ENCODE measurements around the gene CAMK1D.
A peak's percentile ranks its signal among the peaks of the same experiment; 100 is the strongest.

Gene CAMK1D

DNA sequence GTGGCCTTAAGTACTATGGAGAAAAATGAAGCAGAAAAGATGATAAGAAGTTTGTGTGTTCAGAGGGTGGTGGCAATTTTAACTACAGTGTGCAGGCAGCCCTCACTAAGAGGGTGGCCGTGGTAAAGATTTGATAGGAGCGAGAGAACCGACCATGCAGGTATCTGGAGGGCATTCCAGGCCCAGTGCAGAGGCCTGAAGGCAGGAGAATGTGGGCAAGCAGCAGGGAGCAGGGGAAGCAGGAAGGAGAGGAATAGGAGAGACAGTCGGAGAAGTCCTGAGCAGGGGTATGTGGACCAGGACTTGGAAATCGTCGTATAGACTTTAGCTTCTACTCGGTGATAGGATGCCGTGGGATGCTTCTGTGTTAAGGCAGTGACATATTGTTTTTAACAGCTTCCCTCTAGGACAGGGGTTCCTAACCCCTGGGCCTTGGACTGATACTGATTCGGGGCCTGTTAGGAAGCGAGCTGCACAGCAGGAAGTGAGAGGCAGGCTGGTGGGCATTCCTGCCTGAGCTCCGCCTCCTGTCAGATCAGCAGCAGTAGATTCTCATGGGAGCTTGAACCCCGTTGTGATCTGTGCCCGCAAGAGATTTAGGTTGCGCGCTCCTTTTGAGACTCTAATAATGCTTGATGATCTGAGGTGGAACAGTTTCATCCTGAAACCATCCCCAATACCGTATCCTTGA lies 425.0 kb downstream of the CAMK1D start:
- no peak for DNase-seq

DNA sequence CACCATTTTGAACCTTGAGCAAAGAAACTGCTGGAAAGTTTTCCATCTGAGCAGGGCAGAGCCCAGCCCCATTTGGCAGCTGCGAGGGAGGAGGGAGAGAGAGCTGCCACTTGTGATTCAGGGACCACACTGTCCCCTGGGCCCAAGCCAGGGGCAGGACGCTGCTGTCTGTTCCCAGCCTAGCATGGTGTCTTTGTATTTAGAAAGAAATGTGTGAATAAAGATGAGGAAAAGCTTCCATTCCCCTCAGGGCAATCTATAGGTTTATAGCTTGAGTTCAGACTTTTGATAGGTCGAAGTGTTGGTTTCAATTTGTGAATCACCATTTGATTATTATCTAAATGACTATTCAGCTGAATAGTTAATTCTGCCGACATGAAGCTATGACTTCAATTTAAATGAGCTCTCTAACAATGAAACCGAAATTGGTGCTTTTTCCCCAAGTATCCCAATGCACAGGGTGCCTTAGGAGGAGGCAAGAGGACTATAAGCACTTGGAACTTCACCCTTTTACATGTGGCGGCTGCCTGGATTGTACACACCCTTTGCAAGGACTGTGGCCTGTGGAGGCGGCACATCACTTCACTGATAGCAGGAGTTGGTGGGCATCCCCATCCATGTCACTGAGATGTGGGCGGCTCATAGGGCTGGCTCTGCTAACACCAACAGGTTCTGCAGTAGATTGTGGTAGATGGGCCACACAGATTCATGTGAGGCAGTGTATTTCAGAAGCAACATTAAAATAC lies 428.7 kb downstream of the CAMK1D start:
- DNase-seq = peak; percentile 27 to 45

DNA sequence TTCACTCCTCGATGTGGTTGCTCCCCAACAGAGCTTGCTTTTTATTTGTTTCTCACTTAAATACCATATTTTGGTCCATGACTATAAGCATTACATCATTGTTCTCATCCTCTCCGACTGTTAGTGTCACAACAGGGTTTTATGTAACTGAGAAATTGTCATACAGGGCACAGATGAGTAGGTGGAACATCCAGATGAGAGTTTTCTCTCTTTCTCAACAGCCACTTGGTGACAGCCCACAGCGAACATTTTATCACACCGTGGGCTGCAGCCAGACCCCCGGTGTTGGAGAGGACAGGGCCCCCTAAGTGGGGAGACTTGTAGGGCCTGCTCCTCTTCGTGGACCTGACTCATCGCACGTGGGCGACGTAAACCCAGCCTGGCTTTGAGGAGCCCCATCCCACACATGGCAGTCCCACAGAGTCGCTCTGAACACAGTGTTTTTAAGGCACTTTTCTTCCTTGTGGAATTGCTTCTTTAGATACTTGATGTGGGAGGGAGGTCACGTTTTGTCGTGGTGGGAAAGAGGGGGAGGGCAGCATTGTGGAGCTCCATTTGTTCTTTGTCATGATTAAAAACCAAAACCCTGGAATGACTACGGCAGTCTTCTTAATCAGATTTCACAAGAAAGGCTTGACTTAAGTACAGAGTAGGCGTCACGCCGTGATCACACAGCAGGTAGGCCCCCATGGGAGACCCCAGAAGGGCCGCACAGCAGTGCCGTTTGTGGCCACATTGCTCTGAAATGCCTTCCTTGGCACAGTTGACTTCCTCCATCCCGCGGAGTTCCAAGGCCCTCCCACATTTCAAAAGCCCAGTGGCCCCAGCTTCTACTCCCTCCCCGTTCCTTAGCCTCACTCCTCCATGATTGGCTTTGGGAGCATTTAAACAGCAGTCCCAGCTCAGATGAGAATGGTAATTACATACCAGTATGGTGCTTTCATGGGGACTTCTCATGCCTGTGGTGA lies 431.6 kb downstream of the CAMK1D start:
- peak; percentile 44 to 55 for DNase-seq

DNA sequence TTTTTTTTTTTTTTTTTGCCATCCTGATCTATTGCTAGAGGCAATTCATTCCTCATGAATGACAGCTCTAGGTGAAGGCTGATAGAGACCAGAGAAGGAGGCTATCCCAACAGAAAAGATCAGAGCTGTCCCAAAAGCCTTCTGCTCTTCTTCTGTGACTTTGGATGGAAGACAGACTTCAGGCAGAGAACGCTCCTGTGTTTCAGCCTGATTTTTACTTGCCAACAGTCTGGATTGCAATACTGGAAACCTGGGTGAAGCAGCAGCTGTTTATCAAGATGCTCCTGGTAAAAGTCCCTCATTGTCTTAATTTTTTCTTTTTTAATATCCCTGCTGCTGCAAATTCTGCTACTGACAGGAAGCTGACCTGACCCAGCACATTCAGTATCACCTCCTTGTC lies 432.6 kb downstream of the CAMK1D start:
- no peak for DNase-seq

DNA sequence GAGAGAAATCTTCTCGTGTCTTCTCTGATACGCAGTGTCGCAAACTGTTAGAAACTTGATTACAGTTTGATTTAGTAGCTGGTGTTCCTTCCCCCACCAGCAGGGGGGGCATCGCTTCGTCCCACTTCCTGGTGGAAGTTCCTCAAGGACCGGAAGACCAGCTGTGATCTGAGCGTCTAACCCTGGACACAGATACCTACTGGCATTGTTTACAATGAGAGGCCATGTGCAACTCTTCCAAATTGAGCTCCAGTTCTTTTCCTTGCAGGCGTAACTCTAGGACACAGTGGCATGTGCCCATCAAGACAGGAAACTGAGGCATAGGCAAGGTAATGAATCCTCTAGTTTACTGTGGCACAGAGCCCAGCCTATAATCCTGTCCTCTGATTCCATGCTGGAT lies 433.2 kb downstream of the CAMK1D start:
- peak; percentile 54 to 67 for DNase-seq

DNA sequence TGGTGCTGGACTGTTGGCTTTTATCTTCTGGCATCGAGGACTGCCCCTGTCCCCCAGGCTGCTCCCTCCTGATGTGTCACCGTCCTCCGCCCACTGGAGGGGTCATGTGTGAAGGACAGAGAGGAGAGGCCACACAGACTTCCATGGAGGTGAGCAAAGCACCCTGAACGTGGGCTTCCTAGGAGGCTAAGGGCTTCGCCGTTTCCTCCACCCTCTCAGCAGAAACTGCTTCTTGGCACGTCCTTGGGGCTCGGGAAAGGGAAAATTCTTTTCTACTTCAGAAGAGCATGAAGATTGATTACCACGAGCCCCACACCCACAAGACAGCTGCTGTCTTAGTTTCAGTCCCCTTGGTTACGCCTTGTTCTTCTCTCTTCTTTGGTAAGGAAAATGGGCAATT lies 433.9 kb downstream of the CAMK1D start:
- no peak for DNase-seq

DNA sequence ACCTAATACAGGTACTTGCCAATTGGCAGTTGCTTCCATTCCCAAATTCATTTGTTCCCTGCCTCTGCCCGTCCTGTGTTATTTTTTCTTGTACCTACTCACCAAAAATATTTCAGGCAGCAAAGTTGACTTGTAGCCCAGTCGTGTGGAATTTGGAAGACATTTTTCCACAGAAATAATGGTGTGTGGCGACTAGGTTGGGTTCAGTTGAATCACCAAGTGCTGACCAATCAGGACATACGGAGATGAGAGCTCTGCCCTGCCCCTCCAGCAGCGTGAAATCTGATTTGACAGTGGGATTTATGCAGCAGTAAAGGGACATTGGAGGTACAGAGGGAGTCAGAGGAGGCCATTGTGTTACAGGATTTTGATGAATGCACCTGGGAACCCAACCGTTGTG lies 435.3 kb downstream of the CAMK1D start:
- no peak for DNase-seq

- DNase-seq = no peak
Observed at GRCh38 chr10:12785415-12785831, 436.1 kb downstream of the CAMK1D start.

DNA sequence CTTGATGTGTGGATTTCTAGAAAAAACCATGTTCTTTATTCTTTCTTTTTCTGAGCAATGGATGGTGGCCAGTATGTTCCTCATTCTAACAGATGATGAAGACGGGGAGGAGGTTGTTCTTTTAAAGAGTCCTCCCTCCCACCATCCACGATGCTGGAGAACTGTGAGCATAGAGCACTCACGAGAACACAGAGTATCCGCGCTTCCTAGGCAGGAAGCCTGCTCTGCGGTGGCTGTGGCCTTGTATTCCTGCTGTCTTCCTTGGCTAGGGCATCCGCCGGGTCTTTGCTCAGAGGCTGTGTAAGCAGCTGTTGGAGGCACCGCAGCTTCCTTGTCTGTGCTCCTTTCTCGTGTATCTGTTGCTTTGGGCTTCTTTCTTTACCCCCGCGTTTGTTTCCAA lies 437.9 kb downstream of the CAMK1D start:
- no peak for DNase-seq

GRCh38 chr10:12788277-12788676 lies 438.9 kb downstream of the CAMK1D start:
- no peak for DNase-seq

GRCh38 chr10:12790270-12790669 lies 440.9 kb downstream of the CAMK1D start:
- no peak for DNase-seq

- no peak for DNase-seq
Observed at GRCh38 chr10:12791728-12792127, 442.4 kb downstream of the CAMK1D start.

DNA sequence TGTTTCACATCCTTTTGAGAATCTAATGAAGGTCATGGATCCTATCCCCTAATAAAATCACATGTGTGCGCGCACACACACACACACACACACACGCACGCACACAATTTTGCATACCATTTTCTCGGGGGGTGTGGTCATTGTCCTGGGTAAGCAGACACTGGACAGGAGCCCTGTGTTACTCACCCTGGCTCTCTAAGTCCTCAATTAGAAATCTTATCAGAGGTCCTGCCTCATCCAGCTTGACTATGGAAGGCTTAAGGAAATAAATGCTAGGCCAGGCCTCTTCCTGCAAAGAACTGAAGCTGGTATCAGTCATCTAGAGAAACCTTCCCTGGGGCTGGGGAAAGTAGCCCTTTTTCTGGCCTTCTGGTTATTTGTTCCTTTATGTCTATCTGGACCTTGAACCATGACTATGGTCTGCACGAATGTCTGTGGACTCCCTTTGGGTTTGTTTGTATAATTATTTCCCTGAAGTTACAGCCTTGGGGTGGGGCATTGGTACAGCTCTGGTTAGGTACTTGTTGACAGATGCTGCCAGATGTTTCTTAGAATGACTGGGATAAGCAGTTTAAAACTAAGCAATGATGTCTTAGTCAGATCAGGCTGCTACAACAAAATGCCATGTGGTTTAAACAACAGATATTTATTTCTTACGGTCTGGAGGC lies 443.7 kb downstream of the CAMK1D start:
- DNase-seq = no peak

DNA sequence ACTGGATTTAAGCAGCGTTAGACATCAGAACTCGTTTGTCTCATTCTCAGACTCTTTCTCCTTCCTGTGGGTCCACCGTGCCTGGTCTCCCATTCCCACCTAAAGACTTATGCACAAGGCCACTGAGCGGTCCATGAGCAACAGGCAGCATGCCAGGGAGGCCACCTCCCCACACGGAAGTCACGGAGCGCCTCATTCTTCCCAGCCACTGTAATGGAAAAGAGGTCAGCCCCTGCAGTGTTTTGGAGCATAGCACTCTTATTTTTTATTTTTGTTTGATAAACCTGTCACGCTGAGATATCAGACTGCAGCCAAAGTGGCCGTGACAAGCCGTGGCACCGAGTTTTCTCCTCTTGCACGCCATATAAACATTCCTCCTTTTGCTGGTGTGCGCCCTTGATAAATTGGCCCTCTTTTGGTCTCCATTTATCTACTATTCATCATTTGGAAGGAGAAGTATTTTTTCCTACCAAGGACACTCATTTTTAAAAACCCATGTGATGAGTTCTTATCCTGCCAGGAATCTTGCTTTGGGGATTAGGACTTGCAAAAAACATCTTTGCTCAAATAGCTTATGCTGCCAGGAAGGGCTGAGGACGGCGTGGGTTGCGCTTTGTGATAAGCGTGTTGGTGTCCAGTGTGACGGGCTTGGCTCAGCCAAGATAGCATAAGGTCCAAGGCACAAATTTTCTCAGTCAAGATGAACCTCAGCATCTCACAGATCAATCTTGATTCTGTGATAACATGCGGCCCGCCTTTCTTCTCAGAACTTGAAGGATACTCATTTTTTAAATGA lies 446.2 kb downstream of the CAMK1D start:
- DNase-seq = no peak

DNA sequence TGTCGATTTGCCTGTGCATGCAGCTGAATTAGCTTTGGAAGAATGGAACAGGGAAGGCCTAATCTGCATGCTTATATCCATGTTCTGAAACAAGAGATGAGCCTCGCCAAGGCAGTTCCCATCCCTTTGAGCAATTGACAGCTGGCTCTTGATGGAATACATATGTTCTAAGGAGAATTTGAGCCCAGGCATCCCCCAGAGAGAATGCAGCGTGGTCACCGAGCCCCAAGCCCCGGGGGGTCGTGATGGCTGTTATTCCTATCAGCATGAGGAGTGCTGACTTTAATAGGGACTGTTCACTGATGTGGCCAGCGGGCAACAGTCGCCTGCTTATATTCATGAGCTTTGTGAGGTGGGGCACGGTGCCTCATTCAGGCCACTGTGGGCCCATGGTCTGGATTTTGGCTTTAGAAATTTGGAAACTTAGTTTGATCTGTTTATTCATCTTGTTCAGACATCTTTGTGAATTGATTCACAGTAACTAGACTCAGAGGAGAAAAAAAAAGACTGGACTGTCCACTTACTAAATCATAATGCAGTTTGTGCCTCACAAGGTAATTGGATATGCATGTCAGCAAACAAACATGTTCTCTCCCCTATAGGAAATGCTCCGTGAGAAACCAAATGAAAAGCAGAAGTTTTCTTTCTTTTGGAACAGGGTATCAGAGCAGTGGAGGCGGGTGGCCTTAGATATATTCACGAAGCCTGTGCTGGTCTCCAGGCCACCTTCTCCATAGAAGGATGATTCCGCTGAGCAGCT lies 447.2 kb downstream of the CAMK1D start:
- DNase-seq = no peak

GRCh38 chr10:12797471-12798262 lies 448.3 kb downstream of the CAMK1D start:
- no peak for DNase-seq

DNA sequence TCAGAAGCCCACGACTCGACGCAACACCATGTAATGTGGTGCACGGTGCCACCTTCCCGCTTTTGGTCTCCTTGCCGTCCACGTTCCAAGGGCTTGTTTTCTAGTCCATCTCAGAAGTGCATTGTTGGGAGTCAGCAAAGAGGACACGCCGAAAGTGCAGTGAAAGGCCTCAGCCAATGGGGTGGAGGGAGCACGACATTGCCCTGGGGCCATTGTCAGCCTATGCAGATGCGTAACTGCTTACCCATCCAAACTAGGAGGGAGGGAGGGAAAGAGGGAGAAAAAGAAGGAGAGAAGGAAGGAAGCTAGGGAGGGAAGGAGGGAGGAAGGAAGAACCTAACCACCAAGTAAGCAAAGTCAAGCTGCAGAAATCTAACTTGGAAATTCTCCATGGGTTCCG lies 449.8 kb downstream of the CAMK1D start:
- DNase-seq = no peak

GRCh38 chr10:12799714-12800113 lies 450.4 kb downstream of the CAMK1D start:
- no peak for DNase-seq

DNA sequence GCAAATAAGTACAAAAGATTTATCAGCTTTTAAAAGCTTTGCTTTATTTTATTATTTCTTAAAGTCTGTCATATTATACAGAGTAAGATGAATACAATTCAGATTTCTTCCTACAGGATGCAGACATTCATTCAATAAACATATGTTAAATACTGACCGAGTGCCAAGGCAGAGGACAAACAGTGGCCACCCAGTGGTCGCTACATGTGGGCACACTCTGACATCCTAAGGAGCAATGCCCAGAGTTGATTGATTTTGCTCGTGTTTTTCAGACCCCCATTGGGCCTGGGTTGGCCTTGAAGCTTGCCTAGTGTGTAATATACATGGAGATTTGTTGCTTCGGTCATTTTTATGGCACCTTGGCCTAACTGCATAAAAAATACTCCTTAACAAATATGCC lies 451.0 kb downstream of the CAMK1D start:
- no peak for DNase-seq

Measured in activated CD4-positive, alpha-beta T cell treated with anti-CD3 and anti-CD28 coated beads, Interleukin-2, amount 50 U/mL, for 48 hours (primary cell).